ENCODE results near the gene PTPRU.
"Not testable (repeated sequence)": the region's sequence is repeated elsewhere in the genome, so short reads cannot be mapped to it uniquely, and the experiment has no call there.

PTPRU gene

GRCh38 chr1:29290414-29290985, 54.2 kb downstream of the PTPRU start:
- peak; percentile 50 for DNase-seq

GRCh38 chr1:29291756-29292155, 55.4 kb downstream of the PTPRU start:
- no peak for DNase-seq

GRCh38 chr1:29292344-29292743, 56.0 kb downstream of the PTPRU start:
- no peak for DNase-seq

GRCh38 chr1:29297450-29297849, 61.1 kb downstream of the PTPRU start:
- peak; percentile 10 for DNase-seq

GRCh38 chr1:29298246-29298645, 61.9 kb downstream of the PTPRU start:
- DNase-seq: no peak

- DNase-seq: no peak
Observed at GRCh38 chr1:29299446-29299845, 63.1 kb downstream of the PTPRU start.

- not testable (repeated sequence) for DNase-seq
Observed at GRCh38 chr1:29301732-29302131, 65.4 kb downstream of the PTPRU start.

GRCh38 chr1:29303201-29304024, 67.1 kb downstream of the PTPRU start:
- no peak for DNase-seq

- no peak for DNase-seq
Observed at GRCh38 chr1:29304025-29304684, 67.8 kb downstream of the PTPRU start.

- no peak for DNase-seq
Observed at GRCh38 chr1:29305943-29306342, 69.6 kb downstream of the PTPRU start.

- DNase-seq: no peak
Observed at GRCh38 chr1:29306471-29307140, 70.3 kb downstream of the PTPRU start.

GRCh38 chr1:29309075-29309474, 72.8 kb downstream of the PTPRU start:
- DNase-seq: no peak

- no peak for DNase-seq
Observed at GRCh38 chr1:29309621-29310020, 73.3 kb downstream of the PTPRU start.

- DNase-seq: no peak
Observed at GRCh38 chr1:29310616-29311180, 74.4 kb downstream of the PTPRU start.

GRCh38 chr1:29311352-29312030, 75.2 kb downstream of the PTPRU start:
- DNase-seq: no peak

- DNase-seq: no peak
Observed at GRCh38 chr1:29312469-29313461, 76.4 kb downstream of the PTPRU start.

GRCh38 chr1:29314685-29315084, 78.4 kb downstream of the PTPRU start:
- not testable (repeated sequence) for DNase-seq

- no peak for DNase-seq
Observed at GRCh38 chr1:29315262-29315661, 78.9 kb downstream of the PTPRU start.

- DNase-seq: no peak
Observed at GRCh38 chr1:29315876-29316275, 79.6 kb downstream of the PTPRU start.

GRCh38 chr1:29317063-29317915, 81.0 kb downstream of the PTPRU start:
- DNase-seq: no peak
